ENCODE results near the gene ESRRA. TPM values are rescaled to one million over a fixed set of nuclear protein-coding genes. Genes with fewer than 3 reads are reported as not detected.

Gene ESRRA
- total and polyA plus RNA-seq, 2 of the 13 experiments (the other 11 are each of a cell fraction or from before 2014, with no cell fraction given), result 18.1 to 36.3 TPM

- TF ChIP-seq AFF4 (CRISPR knock-in tag; IDR thresholded peaks at IDR 0.05) (no peak), PCBP2 (optimal IDR thresholded peaks at IDR 0.05; ENCODE audit: low read depth, low read length, poor library complexity, severe bottlenecking) (no peak), ZNF766 (CRISPR knock-in tag; IDR thresholded peaks at IDR 0.05; ENCODE audit: borderline replicate concordance) (no peak), ZNF724P (CRISPR knock-in tag; IDR thresholded peaks at IDR 0.05; ENCODE audit: borderline replicate concordance) (no peak), PRMT3 (CRISPR knock-in tag; IDR thresholded peaks at IDR 0.05; ENCODE audit: borderline replicate concordance, low read depth) (no peak), RORA (CRISPR knock-in tag; IDR thresholded peaks at IDR 0.05) (no peak), TEAD3 (CRISPR knock-in tag; optimal IDR thresholded peaks at IDR 0.05; ENCODE audit: borderline replicate concordance) (no peak), ARNTL (CRISPR knock-in tag; IDR thresholded peaks at IDR 0.05) (no peak), HNRNPUL1 (IDR thresholded peaks at IDR 0.05; ENCODE audit: low read depth, low read length) (no peak), ARID5B (CRISPR knock-in tag; IDR thresholded peaks at IDR 0.05) (no peak), REL (CRISPR knock-in tag; conservative IDR thresholded peaks at IDR 0.05) (no peak), ZNF614 (CRISPR knock-in tag; IDR thresholded peaks at IDR 0.05; ENCODE audit: borderline replicate concordance) (no peak), HES4 (CRISPR knock-in tag; IDR thresholded peaks at IDR 0.05; ENCODE audit: borderline replicate concordance) (no peak)
- TF ChIP-seq, protein P1, sequence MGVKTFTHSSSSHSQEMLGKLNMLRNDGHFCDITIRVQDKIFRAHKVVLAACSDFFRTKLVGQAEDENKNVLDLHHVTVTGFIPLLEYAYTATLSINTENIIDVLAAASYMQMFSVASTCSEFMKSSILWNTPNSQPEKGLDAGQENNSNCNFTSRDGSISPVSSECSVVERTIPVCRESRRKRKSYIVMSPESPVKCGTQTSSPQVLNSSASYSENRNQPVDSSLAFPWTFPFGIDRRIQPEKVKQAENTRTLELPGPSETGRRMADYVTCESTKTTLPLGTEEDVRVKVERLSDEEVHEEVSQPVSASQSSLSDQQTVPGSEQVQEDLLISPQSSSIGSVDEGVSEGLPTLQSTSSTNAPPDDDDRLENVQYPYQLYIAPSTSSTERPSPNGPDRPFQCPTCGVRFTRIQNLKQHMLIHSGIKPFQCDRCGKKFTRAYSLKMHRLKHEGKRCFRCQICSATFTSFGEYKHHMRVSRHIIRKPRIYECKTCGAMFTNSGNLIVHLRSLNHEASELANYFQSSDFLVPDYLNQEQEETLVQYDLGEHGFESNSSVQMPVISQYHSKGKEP (CRISPR knock-in tag; IDR thresholded peaks at IDR 0.05), result no peak
These were observed 39.5 kb downstream of the ESRRA start (continued) for GRCh38 chr11:64344787-64345186.
